Testis (tissue), 3 donors: Measurements from ENCODE around the gene NAMPT. TPM values are rescaled to one million over a fixed set of nuclear protein-coding genes. Genes with fewer than 3 reads are reported as not detected.

Source experiments
- DNase-seq: peaks from one replicate; pipeline ENCODE4 v3.0.0-alpha.2; 2019
- H3K27ac ChIP-seq, 2 donors: fragments of 200-600 bp; sonication (generic); one replicate each; pipeline ENCODE4 v1.5.1; 2019
- H3K27me3 ChIP-seq: fragments of 200-600 bp; sonication (generic); one replicate; pipeline ENCODE4 v1.5.1; 2019
- H3K36me3 ChIP-seq: fragments of 200-600 bp; sonication (generic); one replicate; pipeline ENCODE4 v1.5.1; 2017; ENCODE audit warnings: low read depth; ENCODE audit errors: missing control alignments
- H3K4me1 ChIP-seq: fragments of 200-600 bp; sonication (generic); one replicate; pipeline ENCODE4 v1.5.1; 2019
- H3K4me3 ChIP-seq, 2 donors: fragments of 200-600 bp; sonication (generic); one replicate each; pipeline ENCODE4 v1.5.1; 2017 to 2019
- H3K9me3 ChIP-seq: fragments of 200-600 bp; sonication (generic); one replicate; pipeline ENCODE4 v1.5.1; 2017
- CTCF ChIP-seq, 3 experiments: fragments of 450-650 bp in 2 of 3; fragments of 200-600 bp in 1 of 3; sonication (generic) in 1 of 3; IDR thresholded peaks; one replicate each; pipeline ENCODE4 v1.5.1; 2016 to 2019; ENCODE audit warnings: antibody characterized with exemption in 3 of 3, mild to moderate bottlenecking in 2 of 3, moderate library complexity in 1 of 3
- POLR2A ChIP-seq: fragments of 450-650 bp; IDR thresholded peaks from one replicate; pipeline ENCODE4 v1.6.1; 2017; ENCODE audit warnings: antibody characterized with exemption, mild to moderate bottlenecking, moderate library complexity
- WGBS, 2 donors: methylation state at CpG; one replicate each; pipeline ENCODE4 v1.1.5; 2018; 5-methylcytosine and 5-hydroxymethylcytosine counted together
- intact Hi-C: fragments of 100-400 bp; cut with DNase I; formaldehyde crosslinking; loops from one replicate; pipeline ENCODE4 v1.15.1; 2023; ENCODE audit warnings: low total_unique reads
- polyA plus RNA-seq: library from polyadenylated mRNA; stranded (reverse); fragments of 350-450 nt; fragmentation: Illumina TruSeq; extraction: RNeasy Lipid Tissue Mini Kit (QIAGEN cat#74804); gene quantifications from one replicate; pipeline ENCODE4 v1.2.3, GENCODE V29; 2014; ENCODE audit warnings: low read depth, low replicate concordance; ENCODE audit not compliant: insufficient read depth
- total RNA-seq, 2 donors: library from RNA; depleted of rRNA; stranded (reverse); fragments of >200 nt; gene quantifications; one replicate each; pipeline ENCODE4 v1.2.3, GENCODE V29; 2016

Gene NAMPT
- total and polyA plus RNA-seq, 3 donors from 2014 or later = 28.6 to 60.4 (median 45.0) TPM

- intact Hi-C loops = no loop called here
- no peak for DNase-seq
- TF ChIP-seq POLR2A = no peak
- no peak for TF ChIP-seq CTCF (IDR thresholded peaks at IDR 0.05)
- Histone ChIP-seq H3K4me1 (no peaks in the 10 kb centered on the region), H3K9me3 (no peaks in the 10 kb centered on the region), H3K27me3 (no peaks in the 10 kb centered on the region), H3K36me3 (peaks cover 2% of the 10 kb centered on the region), H3K27ac (no peak overlapping the region), H3K4me3 (no peak overlapping the region)
- WGBS, 2 donors = 76 to 78% methylated on average over 2 of the region's 2 CpGs
Measured at GRCh38 chr7:106260136-106260561, 24.6 kb downstream of the NAMPT start.

- WGBS, 2 donors = 82 to 85% methylated on average over 7 of the region's 7 CpGs
- H3K27ac ChIP-seq = no peak overlapping the region
Measured at GRCh38 chr7:106258789-106259188, 26.0 kb downstream of the NAMPT start.

GRCh38 chr7:106257752-106258151 lies 27.0 kb downstream of the NAMPT start:
- H3K4me3 ChIP-seq = no peak overlapping the region
- 89 to 95% methylated on average over 3 of the region's 3 CpGs for WGBS, 2 donors
- H3K27me3 ChIP-seq = no peaks in the 10 kb centered on the region
- no peak overlapping the region for H3K27ac ChIP-seq
- no peak for DNase-seq
- H3K36me3 ChIP-seq = peaks cover 2% of the 10 kb centered on the region
- H3K4me1 ChIP-seq = no peaks in the 10 kb centered on the region
- H3K9me3 ChIP-seq = no peaks in the 10 kb centered on the region
- TF ChIP-seq POLR2A (no peak), CTCF (IDR thresholded peaks at IDR 0.05) (no peak)
- intact Hi-C loops = no loop called here

More at GRCh38 chr7:106258789-106259188, 26.0 kb downstream of the NAMPT start:
- TF ChIP-seq CTCF (IDR thresholded peaks at IDR 0.05) (no peak), POLR2A (no peak)
- H3K9me3 ChIP-seq = no peaks in the 10 kb centered on the region
- no peak overlapping the region for H3K4me3 ChIP-seq
- intact Hi-C loops = no loop called here
- H3K27me3 ChIP-seq = no peaks in the 10 kb centered on the region
- H3K4me1 ChIP-seq = no peaks in the 10 kb centered on the region
- H3K36me3 ChIP-seq = peaks cover 2% of the 10 kb centered on the region
- no peak for DNase-seq

GRCh38 chr7:106256144-106256543 lies 28.6 kb downstream of the NAMPT start:
- H3K27me3 ChIP-seq = no peaks in the 10 kb centered on the region
- DNase-seq = no peak
- H3K27ac ChIP-seq = no peak overlapping the region
- no peaks in the 10 kb centered on the region for H3K9me3 ChIP-seq
- TF ChIP-seq POLR2A (no peak), CTCF (IDR thresholded peaks at IDR 0.05) (no peak)
- no peaks in the 10 kb centered on the region for H3K4me1 ChIP-seq
- intact Hi-C loops = no loop called here
- H3K36me3 ChIP-seq = peaks cover 2% of the 10 kb centered on the region
- no peak overlapping the region for H3K4me3 ChIP-seq
- 80 to 81% methylated on average over 2 of the region's 2 CpGs for WGBS, 2 donors

GRCh38 chr7:106255246-106255645 lies 29.5 kb downstream of the NAMPT start:
- no peak overlapping the region for H3K27ac ChIP-seq
- TF ChIP-seq CTCF (IDR thresholded peaks at IDR 0.05) (no peak), POLR2A (no peak)
- 91 to 98% methylated on average over 1 of the region's 1 CpG for WGBS, 2 donors
- no peak overlapping the region for H3K4me3 ChIP-seq
- H3K9me3 ChIP-seq = no peaks in the 10 kb centered on the region
- H3K36me3 ChIP-seq = no peaks in the 10 kb centered on the region
- no peaks in the 10 kb centered on the region for H3K4me1 ChIP-seq
- DNase-seq = no peak
- intact Hi-C loops = no loop called here
- no peaks in the 10 kb centered on the region for H3K27me3 ChIP-seq
